BE2C (cell line): ENCODE results near the gene RNF215.

Source experiments
- DNase-seq: peaks from one replicate; pipeline ENCODE4 v3.0.0-alpha.2; 2020
- H3K27me3 ChIP-seq: fragments of 250-450 bp; sonication (Bioruptor Pico); 2 replicates; pipeline ENCODE4 v1.5.1; 2020; ENCODE audit warnings: mild to moderate bottlenecking
- H3K36me3 ChIP-seq: fragments of 250-450 bp; sonication (Bioruptor Pico); 2 replicates; pipeline ENCODE4 v1.5.1; 2020; ENCODE audit warnings: mild to moderate bottlenecking
- H3K4me1 ChIP-seq: fragments of 250-450 bp; sonication (Bioruptor Pico); 2 replicates; pipeline ENCODE4 v1.5.1; 2020
- H3K4me3 ChIP-seq: 2 replicates; pipeline ENCODE4 v1.5.1; 2011; ENCODE audit warnings: low read depth, low read length
- H3K9me3 ChIP-seq: fragments of 250-450 bp; sonication (Bioruptor Pico); 2 replicates; pipeline ENCODE4 v1.5.1; 2020
- CTCF ChIP-seq: IDR thresholded peaks from 2 replicates; pipeline ENCODE4 v1.5.1; 2012; ENCODE audit warnings: mild to moderate bottlenecking, low read depth, low read length

Gene RNF215

DNA sequence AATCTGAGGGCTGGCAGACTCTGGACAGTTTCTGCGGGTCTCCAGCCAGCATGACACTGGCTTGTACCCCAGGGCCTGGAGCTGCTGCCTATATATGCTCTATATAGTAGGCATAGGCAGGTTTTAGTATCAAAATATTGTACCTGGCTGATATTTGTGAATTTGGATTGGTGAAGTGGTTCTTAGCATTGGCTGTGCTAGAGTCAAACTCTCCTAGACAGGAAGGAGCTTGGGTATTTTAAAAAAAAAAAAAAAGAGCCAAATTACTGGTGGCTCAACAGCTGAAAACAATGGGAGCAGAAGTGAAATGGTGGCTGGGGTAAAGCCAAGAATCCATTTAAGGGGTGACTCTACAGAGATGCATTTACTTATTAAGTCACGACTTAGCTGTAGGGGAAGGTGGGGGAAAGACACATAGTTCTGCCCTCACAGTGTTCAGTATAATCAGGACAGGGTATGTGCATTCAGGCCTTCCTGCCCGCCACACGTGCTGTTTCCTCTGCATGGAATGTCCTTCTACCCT is 27.4 kb upstream of the RNF215 start:
- Histone ChIP-seq H3K27me3 (no peaks in the 10 kb centered on the region), H3K9me3 (no peaks in the 10 kb centered on the region), H3K4me3 (no peak overlapping the region), H3K36me3 (no peaks in the 10 kb centered on the region), H3K4me1 (no peaks in the 10 kb centered on the region)
- DNase-seq: no peak
- TF ChIP-seq CTCF: no peak

DNA sequence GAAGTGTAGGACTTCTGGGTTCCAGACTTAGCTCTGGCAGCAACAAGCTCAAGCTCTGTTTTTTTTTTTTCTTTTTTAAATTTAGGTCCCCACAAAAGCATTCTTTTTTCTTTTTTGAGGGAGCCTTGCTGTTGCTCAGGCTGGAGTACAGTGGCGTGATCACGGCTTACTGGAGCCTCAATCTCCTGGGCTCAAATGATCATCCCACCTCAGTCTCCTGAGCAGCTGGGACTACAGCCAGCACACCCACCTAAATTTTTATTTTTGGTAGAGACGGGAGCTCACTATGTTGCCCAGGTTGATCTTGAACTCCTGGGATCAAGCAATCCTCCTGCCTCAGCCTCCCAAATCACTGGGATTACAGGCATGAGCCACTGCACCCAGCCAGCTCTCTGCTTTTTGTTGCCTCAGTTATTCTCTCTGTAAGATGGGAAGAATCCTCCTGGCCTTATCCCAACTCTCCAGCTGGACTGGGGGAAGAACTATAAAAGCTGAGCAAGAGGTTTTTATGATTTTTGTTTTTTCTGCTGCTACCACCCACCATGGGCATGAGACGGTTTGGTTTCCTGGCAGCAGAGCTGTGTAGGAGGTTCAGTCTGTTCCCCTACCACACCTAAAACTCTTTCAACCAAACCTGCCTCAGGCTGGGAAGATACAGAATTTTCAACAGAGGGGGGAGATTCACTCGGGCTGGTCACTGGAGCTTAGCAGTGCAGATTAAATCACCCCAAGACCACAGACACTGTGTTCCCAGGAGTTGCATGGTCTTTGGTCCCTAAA is 26.7 kb upstream of the RNF215 start:
- Histone ChIP-seq H3K27me3 (no peaks in the 10 kb centered on the region), H3K9me3 (no peaks in the 10 kb centered on the region), H3K36me3 (no peaks in the 10 kb centered on the region), H3K4me3 (no peak overlapping the region), H3K4me1 (no peaks in the 10 kb centered on the region)
- TF ChIP-seq CTCF: no peak
- no peak for DNase-seq

DNA sequence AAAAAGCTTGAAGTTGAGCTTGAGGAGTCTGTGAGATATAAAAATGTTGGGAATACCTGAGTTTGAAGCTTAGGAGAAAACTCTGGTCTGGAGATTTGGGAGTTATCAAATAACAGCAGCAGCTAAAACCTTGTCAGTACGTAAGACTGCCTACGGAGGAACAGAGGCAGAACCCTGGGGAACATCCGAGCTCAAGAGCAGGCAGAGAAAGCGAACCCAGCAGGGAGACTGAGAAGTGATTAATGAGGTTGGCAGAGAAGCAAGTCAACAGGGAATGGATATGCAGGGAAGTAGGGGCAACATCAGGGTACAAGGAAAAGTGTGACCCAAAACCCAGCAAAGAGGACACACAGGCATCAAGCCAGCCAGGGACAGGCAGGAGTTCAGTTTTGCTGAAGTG is 25.8 kb upstream of the RNF215 start:
- Histone ChIP-seq H3K27me3 (no peaks in the 10 kb centered on the region), H3K4me1 (no peaks in the 10 kb centered on the region), H3K9me3 (no peaks in the 10 kb centered on the region), H3K36me3 (no peaks in the 10 kb centered on the region), H3K4me3 (no peak overlapping the region)
- DNase-seq: no peak
- no peak for TF ChIP-seq CTCF

GRCh38 chr22:30411780-30412179 is 24.6 kb upstream of the RNF215 start:
- no peaks in the 10 kb centered on the region for H3K36me3 ChIP-seq

GRCh38 chr22:30408388-30409102 is 21.3 kb upstream of the RNF215 start:
- TF ChIP-seq CTCF: no peak
- no peaks in the 10 kb centered on the region for H3K36me3 ChIP-seq
- no peak overlapping the region for H3K4me3 ChIP-seq
- H3K4me1 ChIP-seq: no peaks in the 10 kb centered on the region
- H3K9me3 ChIP-seq: no peaks in the 10 kb centered on the region
- no peak for DNase-seq
- no peaks in the 10 kb centered on the region; the same call in 1 of the 2 replicates for H3K27me3 ChIP-seq

More at GRCh38 chr22:30411780-30412179, 24.6 kb upstream of the RNF215 start:
- Histone ChIP-seq H3K9me3 (no peaks in the 10 kb centered on the region), H3K4me3 (no peak overlapping the region), H3K27me3 (no peaks in the 10 kb centered on the region; the same call in 1 of the 2 replicates), H3K4me1 (no peaks in the 10 kb centered on the region)
- DNase-seq: no peak
- TF ChIP-seq CTCF: no peak

DNA sequence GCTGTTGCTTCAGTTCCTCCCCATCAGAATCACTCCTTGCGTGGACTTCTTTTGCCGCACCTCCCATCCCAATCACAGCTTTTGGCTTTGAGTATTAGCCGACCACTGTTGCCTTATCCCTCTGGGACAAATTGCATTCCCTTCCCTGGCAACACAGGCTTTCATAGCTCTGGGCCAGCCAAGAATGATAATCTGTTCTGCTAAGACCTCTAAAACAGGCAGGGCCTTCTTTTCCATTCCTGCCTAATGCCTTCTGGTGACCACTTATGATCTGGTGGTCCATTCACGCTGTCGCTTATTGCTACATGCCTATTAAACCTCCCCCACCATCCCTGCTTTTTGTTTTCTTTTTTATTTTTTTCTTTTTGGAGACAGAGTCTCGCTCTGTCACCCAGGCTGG is 19.2 kb upstream of the RNF215 start:
- H3K36me3 ChIP-seq: no peaks in the 10 kb centered on the region

More for the DNA sequence above, 19.2 kb upstream of the RNF215 start:
- no peaks in the 10 kb centered on the region for H3K9me3 ChIP-seq
- no peaks in the 10 kb centered on the region; the same call in 1 of the 2 replicates for H3K27me3 ChIP-seq
- no peak overlapping the region for H3K4me3 ChIP-seq
- no peaks in the 10 kb centered on the region for H3K4me1 ChIP-seq
- TF ChIP-seq CTCF: no peak
- DNase-seq: no peak
